MG63 (cell line): ENCODE measurements around the gene CORO2B. TPM values are rescaled to one million over a fixed set of nuclear protein-coding genes. Genes with fewer than 3 reads are reported as not detected.

ENCODE experiments used
- DNase-seq: peaks from one replicate; pipeline ENCODE4 v3.0.0-alpha.2; 2020
- H3K27me3 ChIP-seq: fragments of 250-450 bp; sonication (Bioruptor Pico); 2 replicates; pipeline ENCODE4 v1.5.1; 2020; ENCODE audit warnings: mild to moderate bottlenecking, moderate library complexity
- H3K36me3 ChIP-seq: fragments of 250-450 bp; sonication (Bioruptor Pico); 2 replicates; pipeline ENCODE4 v1.5.1; 2020; ENCODE audit warnings: mild to moderate bottlenecking, moderate library complexity
- H3K4me3 ChIP-seq: fragments of 250-450 bp; sonication (Bioruptor Pico); 2 replicates; pipeline ENCODE4 v1.5.1; 2020; ENCODE audit warnings: mild to moderate bottlenecking, moderate library complexity
- H3K9me3 ChIP-seq: fragments of 250-450 bp; sonication (Bioruptor Pico); 2 replicates; pipeline ENCODE4 v1.5.1; 2020; ENCODE audit warnings: mild to moderate bottlenecking, moderate library complexity
- total RNA-seq: library from RNA; depleted of rRNA; stranded (reverse); fragments of >200 nt; shearing (Covaris generic); gene quantifications from 2 replicates; pipeline ENCODE4 v1.2.3, GENCODE V29; 2014; ENCODE audit warnings: low replicate concordance

Gene CORO2B
- total RNA-seq, 1 experiment from 2014 or later = 7.1 TPM

DNA sequence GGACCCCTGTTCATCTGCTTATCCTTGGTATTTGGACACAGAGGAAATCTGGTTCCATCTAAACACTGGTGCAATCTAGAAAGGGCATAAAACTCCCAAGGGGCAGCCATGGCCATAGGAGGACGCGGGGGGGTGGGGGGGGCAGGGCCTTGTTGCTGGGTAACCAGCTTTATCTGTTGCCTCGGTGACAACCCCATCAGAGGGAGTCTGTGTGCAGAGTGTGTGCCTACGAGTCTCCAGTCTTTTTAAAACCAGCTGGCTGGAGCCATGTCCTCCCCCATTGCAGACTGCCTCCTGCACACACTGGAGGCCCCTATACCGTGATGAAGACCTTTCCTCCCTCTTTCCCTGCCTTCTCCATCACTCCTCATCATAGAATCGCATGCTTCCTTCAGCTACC lies 26.4 kb upstream of the CORO2B start:
- no peaks in the 10 kb centered on the region for H3K9me3 ChIP-seq
- H3K27me3 ChIP-seq = no peaks in the 10 kb centered on the region
- no peak overlapping the region for H3K4me3 ChIP-seq
- DNase-seq = no peak
- H3K36me3 ChIP-seq = no peaks in the 10 kb centered on the region

DNA sequence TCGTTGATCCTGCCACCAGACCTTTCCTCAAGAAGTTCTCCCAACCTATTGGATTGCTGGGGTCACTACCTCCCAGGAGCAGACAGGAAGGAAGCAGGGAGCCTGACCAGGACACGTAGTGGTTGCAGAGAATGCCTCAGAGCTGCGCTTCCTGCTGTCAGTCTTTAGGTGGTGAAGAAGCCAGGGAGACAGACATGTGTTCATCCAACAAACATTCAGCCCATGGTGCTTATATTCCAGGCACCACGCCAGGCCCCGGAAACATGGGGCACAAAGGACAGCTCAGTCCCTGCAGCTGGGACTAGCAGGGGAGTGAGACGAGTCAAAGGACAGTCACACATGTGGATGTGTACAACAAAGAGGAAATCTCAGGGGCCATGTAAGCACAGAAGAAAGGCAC lies 26.0 kb upstream of the CORO2B start:
- Histone ChIP-seq H3K27me3 (no peaks in the 10 kb centered on the region), H3K4me3 (no peak overlapping the region), H3K9me3 (no peaks in the 10 kb centered on the region), H3K36me3 (no peaks in the 10 kb centered on the region)
- peak; percentile 43 for DNase-seq

DNA sequence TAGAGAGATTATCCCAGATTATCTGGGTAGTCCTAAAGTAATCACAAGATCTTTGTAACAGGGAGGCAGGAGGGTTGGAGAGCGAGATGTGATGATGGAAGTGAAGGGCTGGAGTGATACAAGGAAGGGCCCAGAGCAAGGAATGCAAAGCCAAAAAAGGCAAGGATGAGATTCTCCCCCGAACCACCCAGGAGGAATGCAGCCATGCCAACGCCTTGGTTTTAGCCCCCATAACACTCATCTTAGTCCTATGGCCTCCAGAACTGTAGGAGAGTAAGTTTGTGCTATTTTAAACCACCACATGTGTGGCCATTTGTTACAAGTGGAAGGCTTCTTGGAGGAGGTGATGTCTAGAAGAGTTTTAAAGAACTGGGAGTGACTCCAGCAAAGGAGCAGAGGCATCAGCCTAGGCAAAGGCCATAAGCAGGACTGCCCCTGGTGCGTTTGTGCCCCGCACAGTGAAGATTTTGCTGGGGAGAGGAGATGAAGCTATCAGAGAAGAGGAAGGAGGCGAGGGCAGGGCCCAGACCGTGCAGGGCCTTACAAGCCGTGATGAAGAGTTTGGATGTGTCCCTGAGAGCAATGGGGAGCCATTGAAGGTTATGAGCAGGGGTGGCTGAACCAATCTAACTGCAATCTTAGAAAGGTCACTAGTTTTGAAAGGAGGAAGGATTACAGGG lies 25.3 kb upstream of the CORO2B start:
- no peak for DNase-seq
- no peaks in the 10 kb centered on the region for H3K9me3 ChIP-seq
- no peaks in the 10 kb centered on the region for H3K36me3 ChIP-seq
- H3K4me3 ChIP-seq = no peak overlapping the region
- no peaks in the 10 kb centered on the region for H3K27me3 ChIP-seq

DNA sequence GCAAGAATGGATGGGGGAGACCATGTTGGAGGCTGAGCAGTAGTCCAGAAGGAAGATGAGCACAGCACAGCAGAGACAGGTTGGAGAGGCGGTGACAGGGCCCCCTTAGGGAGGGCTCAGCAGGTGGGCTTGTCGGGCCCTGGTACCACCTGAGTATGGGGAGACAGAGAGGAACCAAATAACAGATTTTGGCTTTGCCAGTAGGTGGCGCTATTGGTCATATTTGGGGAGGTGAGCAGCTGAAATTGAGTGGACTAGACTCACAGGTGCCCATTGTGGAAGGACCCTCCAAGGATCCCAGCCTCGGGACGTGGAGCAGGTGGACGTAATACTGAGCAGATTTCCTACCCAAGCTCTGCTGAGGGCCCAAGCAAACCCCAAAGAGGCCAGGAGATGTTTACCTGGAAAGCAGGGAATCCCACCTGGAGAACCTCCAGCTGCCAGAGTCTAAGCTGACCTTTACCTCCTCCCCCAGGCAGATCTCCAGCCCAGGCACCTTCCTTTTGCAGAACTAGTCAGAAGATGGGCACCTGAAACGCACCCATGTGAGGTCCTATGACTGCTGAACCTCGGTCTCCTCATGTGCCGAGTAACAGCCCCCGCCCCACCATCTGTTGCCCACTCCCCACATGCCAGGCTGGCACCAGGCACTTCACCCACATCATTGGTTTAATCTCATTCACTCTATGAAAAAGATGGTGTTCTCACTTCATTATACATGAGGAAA lies 24.6 kb upstream of the CORO2B start:
- peak; percentile 37 for DNase-seq
- no peak overlapping the region for H3K4me3 ChIP-seq
- H3K27me3 ChIP-seq = no peaks in the 10 kb centered on the region
- no peaks in the 10 kb centered on the region for H3K36me3 ChIP-seq
- H3K9me3 ChIP-seq = no peaks in the 10 kb centered on the region

DNA sequence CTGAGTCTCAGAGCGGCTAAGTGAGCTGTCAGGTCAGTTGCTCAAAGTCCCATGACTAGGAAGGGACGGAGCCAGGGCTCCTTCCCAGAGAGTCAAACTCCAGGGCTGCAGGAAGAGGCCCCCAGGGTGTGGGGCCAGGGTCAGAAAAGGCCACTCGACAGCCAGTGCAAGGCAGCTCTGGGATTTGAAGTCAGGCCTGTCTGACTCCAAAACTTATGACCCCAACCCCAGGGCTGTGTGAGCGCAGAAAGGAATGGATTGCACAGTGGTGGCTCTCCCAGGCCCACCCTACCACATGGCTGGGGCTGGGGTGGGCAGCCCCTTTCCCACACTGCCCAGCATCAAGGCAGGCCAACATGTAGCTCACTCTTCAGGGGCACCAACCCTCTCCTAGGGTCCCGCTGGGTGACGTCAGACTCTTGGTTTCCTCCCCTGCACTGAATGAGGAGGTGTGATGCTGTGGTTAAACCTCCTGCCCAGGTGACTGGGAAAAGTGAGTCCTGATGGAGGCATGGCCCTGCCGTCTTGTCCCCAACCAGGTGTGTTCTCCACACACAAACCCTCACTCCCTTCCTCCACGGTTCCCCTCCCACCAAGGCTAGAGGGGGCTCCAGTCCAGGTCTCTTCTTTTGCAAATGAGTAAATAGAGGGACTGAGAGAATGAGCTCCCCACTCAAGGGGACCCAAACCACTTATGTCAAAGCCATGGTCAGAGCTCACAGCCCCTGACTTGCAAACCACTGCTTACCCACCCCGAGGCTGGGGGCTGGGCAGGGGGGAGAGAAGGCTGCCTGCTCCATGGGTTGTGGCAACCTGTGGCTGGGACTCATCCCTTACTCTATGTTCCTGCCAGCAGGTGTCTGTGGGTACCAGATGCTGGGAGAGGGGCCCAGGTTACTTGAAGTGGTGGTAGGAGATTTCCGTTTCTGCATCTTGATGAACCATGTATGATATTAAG lies 23.8 kb upstream of the CORO2B start:
- DNase-seq = no peak
- Histone ChIP-seq H3K9me3 (no peaks in the 10 kb centered on the region), H3K27me3 (no peaks in the 10 kb centered on the region), H3K4me3 (no peak overlapping the region), H3K36me3 (no peaks in the 10 kb centered on the region)

DNA sequence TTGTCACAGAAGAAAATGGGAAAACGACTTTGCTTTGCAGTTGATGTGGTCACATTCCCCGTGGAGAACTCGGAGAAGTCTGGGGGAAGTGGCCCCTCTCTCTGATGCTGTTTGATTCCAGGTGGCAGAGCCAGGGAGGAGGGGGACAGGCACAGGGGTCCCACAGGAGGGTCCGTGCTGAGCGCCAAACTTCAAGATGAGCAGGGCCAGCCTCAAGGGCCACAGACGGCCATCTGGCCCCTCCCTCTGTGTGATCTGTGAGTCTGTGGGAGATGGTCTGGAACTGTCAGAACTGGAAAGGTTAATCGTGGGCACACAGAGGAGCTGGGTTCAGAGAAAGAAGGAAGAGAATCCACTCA lies 23.1 kb upstream of the CORO2B start:
- no peak for DNase-seq
- H3K4me3 ChIP-seq = no peak overlapping the region
- no peaks in the 10 kb centered on the region for H3K36me3 ChIP-seq
- no peaks in the 10 kb centered on the region for H3K9me3 ChIP-seq
- no peaks in the 10 kb centered on the region for H3K27me3 ChIP-seq

DNA sequence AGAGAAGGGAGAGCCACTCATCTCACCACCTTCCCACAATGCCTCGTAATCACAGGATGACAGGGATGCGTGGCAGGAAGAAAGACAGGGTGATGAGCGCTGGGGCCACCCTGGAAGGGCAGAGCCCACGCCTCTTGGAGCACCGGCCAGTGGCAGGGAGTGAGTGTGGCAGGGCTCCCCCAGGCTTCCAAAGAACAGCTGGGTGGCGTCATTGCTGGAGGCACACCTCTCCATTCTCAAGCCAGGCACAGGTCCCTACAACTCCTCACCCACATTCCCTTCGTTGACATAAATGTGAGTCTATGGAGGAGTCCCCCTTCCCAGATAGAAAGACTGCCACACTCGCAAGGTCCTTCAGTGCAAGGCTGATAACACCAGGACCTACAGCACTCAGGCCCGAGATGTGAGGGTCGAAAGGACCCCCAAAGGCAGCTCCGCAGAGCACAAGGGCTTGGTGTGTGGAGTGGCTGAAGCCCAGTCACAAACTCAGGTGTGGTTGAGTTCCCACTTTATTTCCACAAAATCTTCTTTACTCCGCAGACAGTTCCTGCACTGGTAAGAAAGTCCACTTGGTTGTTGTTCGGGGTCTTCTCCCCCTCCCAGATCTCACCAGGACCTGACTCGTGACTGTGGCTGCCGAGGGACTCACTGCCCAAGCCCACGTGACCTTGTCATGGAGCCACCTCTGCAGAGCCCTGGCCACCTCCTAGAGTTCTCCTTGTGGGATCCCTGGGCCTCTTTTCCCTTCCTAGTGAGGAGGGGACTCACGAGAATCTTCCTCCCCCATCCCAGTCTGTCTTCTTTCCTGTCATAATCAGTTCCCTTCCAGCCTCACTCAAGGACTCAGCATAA lies 22.4 kb upstream of the CORO2B start:
- no peaks in the 10 kb centered on the region for H3K27me3 ChIP-seq
- H3K9me3 ChIP-seq = no peaks in the 10 kb centered on the region
- H3K4me3 ChIP-seq = no peak overlapping the region
- no peaks in the 10 kb centered on the region for H3K36me3 ChIP-seq
- no peak for DNase-seq

DNA sequence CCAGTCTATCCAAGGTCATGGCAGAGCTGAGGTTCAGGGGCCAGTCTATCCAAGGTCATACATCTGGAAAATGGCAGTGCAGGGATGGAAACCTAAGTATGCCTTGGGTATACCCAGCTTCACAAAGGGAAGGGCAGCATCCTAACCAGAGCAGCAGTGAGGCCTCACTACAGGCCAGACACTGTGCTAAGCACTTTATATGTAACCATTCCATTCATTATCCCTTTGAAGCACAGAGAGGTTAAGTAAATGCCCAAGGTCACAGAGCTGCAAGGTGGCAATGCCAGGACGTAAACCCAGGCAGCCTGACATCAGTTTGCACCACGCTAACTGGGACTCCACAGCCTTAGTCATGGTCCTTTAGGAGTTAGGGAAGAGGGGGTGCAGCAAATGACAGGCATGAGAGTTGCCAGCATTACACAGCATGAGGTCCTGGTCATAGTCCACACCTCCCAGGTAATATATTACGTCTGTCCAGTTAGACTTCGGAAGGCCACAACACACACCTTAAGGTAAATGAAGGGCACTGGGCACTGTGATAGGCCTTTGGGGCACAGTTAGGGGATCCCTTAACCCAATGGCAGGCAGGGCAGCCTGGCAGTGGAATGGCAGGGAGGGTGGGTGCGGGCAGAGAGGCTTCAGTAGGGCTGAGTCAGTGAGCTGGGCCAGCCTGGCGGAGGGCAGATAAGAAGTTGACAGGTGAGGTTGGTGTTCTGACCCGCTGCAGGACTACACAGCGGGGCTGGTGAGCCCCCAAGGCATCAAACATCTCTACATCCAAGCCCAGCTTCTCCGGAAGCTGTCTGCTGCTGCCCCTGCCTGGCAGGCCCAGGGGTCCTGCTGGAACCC lies 21.1 kb upstream of the CORO2B start:
- Histone ChIP-seq H3K27me3 (no peaks in the 10 kb centered on the region), H3K9me3 (no peaks in the 10 kb centered on the region), H3K36me3 (no peaks in the 10 kb centered on the region), H3K4me3 (no peak overlapping the region)
- no peak for DNase-seq

DNA sequence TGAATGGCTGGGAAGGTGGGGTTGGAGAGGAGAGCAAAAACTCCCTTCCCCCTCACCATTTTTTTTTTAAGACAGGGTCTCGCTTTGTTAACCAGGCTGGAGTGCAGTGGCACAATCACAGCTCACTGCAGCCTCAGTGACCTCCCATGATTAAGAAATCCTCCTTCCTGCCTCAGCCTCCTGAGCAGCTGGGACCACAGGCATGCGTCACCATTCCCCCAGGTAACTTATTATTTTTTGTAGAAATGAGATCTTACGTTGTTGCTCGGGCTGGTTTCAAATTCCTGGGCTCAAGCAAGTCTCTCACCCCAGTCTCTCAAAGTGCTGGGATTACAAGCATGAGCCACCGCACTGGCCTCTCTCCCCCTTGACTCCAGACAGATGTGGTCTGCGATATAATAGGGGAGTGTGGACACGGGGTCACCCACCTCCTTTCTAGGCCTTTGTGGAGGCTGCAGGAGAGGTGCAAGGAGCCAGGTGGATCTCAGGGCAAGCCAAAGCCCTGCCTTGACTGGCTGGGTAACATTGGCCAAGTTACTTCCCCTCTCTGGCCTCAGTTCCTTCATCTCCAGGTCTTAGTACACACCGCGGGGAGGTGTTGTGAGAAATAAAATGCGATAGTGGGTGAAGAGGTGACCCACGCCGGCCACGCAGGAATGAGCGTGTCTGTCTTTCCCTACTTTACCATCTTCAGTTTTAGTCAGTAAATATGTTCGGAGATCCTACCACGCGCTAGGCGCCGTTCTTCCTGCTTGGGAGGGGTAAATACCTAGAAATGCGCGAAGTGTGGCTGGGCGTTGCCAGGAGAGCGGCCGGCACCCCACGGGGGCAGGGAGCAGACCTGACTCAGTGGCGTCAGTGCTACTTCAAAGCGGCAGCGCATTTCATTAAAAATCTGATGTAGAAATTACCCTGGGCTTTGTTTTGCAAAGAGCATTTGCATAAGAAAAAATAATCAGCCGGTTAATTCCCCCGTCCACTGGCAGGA lies 20.2 kb upstream of the CORO2B start:
- Histone ChIP-seq H3K27me3 (no peaks in the 10 kb centered on the region), H3K9me3 (no peaks in the 10 kb centered on the region), H3K4me3 (no peak overlapping the region), H3K36me3 (no peaks in the 10 kb centered on the region)
- DNase-seq = no peak

DNA sequence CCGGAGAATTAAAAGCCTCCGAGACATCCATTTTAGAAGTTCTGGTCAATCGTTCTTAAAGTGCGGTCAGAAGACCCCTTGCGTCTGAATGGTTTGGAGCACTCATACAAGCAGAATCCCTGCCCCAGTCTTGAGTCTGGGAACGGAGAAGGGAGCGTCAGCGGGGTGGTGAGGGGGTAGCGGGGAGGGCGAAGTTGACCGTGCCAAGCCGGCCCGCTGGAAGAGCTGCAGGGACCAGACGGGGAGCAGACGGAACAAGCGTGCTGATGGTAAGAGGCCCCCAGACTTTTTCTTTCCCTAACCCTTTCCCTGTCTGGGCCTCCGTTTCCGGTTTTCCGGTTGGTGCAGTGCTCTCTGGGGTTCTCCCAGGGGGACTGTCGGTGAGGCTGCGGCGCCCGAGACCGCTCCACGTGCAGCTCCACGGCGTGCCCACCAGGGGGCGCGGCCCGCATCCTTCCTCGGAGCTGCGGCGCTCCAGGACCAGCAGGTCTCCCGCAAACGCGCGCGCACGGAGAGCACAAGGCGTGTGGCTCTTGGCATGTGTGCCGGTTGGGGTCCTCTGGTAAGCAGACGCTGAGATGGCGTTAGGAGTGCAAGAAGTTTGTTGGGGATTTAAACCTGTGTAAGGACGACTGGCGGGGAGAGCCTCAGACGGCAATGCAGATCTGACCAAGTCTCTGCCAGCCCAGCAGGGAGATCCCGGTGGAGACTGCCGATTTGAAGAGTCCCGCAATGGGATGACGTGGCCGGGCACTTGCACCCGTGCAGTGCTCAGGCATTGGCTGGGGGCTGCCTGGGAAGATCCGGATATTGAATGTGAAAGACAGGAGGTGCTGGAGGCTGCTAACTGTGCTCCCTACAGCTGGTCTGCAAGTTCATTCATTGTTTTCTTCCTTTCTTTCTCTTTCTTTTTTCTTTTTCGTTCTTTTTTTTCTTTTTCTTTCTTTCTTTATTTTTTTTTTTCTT lies 19.2 kb upstream of the CORO2B start:
- H3K27me3 ChIP-seq = no peaks in the 10 kb centered on the region
- peak; percentile 87 for DNase-seq
- H3K9me3 ChIP-seq = no peaks in the 10 kb centered on the region

DNA sequence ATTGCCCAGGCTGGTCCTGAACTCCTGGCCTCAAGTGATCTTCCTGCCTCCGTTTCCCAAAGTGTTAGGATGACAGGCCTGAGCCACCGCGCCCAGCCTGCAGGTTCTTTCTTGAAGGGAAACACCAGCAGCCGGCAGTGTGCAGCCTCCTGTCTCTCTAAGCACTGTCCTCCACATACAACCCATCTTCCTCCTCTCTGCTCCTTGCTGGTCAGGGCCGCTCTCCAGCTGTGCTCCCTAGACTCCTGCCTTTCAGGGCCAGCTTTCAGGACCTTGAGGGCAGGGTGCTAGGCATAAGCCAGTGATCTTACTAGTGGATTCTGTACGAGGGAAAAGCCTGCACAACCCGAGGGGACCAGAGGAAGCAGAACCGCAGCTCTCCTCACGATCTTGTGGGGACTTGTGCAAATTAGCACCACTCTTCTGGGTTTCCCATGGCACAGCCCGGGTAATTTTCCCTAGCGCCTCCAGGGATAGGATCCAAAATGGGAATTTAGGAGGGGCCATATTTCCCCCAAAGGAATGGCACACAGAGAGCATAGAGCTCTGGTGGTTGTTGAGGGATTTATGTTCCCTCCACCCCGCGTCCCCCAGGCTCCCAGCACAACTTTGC lies 18.2 kb upstream of the CORO2B start:
- DNase-seq = no peak
- Histone ChIP-seq H3K9me3 (no peaks in the 10 kb centered on the region), H3K27me3 (no peaks in the 10 kb centered on the region), H3K4me3 (no peak overlapping the region), H3K36me3 (no peaks in the 10 kb centered on the region)

More for the DNA sequence above, 19.2 kb upstream of the CORO2B start:
- Histone ChIP-seq H3K36me3 (no peaks in the 10 kb centered on the region), H3K4me3 (peak overlapping the region; percentile 43)

DNA sequence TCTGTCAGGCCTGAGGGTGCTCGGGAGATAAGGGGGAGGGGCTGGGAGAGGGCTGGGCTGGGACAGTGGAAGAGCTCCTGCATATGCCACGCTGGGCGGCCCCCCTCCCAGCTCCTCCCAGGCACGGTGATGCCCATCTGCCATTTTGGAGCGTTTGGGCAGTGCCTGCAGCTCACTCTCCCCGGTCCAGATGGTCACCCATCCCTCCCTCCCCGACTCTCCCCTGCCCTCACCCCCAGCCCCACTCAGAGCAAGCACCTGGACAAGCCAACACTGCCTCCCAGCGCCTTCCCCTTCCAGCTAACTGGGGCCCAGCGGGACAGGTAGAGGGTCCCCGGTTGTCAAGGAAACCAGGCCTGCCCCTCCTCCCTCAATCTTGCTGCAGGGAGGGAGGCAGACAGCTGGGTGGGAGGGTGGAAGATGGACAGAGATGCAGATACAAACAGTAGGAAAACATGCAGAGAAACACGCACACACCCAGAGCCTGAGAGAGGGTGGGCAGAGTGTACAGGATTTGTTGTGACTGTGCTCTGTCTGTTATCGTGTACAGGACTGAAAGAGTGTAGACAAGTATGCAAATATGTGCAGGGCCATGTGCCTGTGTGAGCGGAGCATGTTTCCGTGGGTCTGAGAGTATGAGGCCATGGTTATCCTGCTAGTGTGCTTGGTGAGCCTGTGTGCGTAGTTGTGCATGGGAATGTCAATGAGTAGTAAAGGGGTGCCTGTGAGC lies 17.5 kb upstream of the CORO2B start:
- Histone ChIP-seq H3K9me3 (no peaks in the 10 kb centered on the region), H3K27me3 (no peaks in the 10 kb centered on the region), H3K4me3 (no peak overlapping the region), H3K36me3 (no peaks in the 10 kb centered on the region)
- DNase-seq = no peak

DNA sequence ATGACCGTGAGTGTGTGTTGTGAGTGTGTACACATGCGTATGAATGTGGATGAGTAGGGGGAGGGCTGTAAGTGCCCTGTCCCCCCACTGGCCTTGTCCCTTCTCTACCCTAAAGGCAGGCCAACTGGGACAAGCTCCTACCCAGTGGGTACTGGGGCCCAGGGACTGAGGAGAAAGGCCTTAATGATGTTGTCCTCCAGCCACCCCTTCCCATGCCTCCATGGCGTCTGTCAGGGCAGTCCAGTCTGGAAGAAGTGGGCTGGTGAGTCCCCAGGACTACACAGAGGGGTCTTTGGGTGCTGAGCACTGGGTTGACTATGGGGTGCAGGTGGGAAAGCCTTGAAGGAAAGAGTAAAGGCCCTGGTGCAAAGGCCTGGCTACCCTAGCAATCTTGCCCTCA lies 16.9 kb upstream of the CORO2B start:
- H3K27me3 ChIP-seq = no peaks in the 10 kb centered on the region
- H3K36me3 ChIP-seq = no peaks in the 10 kb centered on the region
- no peaks in the 10 kb centered on the region for H3K9me3 ChIP-seq
- no peak for DNase-seq
- no peak overlapping the region for H3K4me3 ChIP-seq
